ENCODE data around the gene ZNF598. TPM values are rescaled to one million over a fixed set of nuclear protein-coding genes. Genes with fewer than 3 reads are reported as not detected.

The ZNF598 gene
- 44.0 and 45.6 TPM in 2 replicates for total RNA-seq

DNA sequence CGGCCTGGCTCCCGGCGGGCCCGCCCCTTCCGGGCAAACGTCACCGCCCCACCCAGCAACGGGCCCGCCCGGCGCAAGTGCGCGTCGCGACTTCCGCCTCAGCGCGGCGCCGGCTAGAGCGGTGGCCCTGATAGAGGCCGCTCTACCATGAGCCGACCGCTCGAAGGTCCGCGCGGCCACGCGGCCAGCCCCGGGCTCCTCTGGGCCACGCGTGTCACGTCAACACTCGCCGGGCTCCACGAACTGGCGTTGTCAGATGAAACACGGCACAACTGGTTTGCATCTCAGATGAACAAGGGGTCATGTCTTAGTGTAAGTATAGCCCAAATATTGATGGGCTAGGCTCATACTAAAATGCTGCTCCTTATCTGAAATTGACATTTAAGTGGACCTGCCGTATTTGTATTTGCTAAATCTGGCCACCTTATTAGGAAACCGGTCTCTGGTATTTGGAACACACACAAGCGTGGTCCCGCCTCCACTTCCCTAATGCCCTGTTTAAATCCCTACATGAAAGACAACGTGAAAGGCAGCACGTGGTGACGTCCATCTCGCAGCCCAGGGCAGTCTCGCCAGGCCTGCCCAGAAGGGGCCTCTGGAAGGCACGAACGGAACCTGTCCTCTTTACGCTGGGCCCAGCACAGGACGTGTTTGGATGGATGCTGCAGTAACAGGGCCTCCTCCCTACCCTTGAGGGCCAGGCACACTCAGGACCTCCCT, at the start of gene ZNF598:
Gene ZNF598, minus strand, starts transcription at position 31 of the 720 bp plus-strand sequence.

DNA sequence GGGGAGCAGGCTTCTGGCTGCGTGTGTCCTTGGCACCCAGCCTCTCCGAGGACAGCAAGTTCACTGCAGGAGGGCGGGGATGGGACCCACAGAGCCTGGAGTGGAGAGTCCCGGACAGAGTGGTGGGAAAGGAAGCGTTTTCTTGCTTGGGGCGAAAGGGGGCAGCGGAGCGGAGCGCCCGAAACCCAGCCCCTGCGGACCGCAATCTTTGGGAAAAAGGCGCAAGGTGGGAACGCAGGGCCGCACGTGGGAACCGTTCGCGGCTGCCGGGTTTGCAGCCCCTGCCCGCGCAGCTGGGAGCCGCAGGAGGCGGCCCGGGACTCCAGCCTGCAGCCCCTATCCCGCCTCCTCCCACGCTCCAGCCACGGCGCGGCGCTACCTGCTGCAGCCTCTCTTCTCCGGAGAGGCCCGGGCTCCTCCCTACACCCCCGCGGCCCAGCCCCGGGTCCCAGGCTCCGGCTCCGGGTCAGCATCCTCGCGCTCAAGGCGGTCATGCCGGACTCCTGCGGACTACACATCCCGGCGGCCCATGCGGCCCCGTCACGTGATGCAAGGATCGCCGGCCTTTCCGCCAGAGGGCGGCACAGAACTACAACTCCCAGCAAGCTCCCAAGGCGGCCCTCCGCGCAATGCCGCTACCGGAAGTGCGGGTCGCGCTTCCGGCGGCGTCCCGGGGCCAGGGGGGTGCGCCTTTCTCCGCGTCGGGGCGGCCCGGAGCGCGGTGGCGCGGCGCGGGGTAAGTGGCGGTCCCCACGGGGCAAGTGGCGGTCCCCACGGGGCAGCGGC, 37.9 kb upstream of the ZNF598 start, which contains the start of the genes NTHL1 and TSC2:
Gene NTHL1, minus strand, starts transcription at position 505 of the 786 bp plus-strand sequence. Its CDS starts 11 bp downstream, at position 494.
Gene TSC2, plus strand, starts transcription at position 656 of the 786 bp plus-strand sequence. CDS start 631 bp downstream, outside the sequence.

DNA sequence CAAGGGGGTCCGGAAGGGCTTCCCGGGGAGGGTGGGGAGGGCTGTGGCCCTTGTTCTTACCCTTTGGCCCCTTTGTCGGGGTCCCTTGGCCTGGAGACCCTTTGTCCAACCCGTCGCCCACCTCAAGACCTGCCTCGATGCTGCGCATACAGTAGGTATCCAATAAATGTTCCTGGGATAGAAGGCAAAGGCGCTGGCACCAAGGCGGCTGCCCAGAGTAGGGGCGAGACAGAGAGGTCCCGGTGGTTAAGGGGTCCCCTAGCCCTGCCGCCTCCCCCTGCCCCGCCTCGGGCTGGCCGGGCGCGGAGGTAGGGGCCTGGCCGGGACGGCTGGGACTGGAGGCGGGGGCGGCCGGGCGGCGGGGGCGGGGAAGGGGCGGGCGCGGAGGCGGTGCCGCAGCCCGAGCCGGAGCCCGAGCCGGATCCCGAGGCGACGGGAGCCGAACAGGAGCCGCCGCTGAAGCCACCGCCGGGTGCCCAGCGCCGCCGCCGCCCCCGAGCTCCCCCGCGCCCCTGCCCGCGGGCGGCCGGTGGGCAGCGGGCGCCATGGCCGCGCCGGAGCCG, 16.9 kb upstream of the ZNF598 start, which contains the start of gene NHERF2:
Gene NHERF2, plus strand, starts transcription at position 442 of the 563 bp plus-strand sequence. Its CDS starts 104 bp downstream, at position 546.

DNA sequence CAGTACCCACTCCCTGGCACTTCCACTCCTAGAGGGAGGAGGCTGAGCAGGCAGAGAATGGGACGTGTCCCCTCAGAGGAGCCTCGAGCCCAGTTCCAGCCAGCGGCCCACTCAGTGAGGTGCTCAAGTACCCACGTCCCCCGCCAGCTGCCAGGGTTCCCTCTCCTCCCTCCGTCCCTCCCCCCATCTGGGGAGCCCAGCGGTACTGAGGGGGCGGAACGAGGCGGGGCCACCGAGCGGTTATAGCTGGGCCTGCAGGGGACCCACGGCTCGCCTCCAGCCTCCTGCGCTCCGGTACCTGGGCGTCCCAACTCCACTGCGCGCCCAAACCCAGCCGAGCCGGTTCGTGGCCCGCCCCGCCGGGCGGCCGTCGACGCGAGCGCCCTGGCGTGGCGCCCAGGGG, 9.9 kb upstream of the ZNF598 start, which contains the start of gene NPW:
Gene NPW, plus strand, starts transcription at position 268 of the 403 bp plus-strand sequence.

DNA sequence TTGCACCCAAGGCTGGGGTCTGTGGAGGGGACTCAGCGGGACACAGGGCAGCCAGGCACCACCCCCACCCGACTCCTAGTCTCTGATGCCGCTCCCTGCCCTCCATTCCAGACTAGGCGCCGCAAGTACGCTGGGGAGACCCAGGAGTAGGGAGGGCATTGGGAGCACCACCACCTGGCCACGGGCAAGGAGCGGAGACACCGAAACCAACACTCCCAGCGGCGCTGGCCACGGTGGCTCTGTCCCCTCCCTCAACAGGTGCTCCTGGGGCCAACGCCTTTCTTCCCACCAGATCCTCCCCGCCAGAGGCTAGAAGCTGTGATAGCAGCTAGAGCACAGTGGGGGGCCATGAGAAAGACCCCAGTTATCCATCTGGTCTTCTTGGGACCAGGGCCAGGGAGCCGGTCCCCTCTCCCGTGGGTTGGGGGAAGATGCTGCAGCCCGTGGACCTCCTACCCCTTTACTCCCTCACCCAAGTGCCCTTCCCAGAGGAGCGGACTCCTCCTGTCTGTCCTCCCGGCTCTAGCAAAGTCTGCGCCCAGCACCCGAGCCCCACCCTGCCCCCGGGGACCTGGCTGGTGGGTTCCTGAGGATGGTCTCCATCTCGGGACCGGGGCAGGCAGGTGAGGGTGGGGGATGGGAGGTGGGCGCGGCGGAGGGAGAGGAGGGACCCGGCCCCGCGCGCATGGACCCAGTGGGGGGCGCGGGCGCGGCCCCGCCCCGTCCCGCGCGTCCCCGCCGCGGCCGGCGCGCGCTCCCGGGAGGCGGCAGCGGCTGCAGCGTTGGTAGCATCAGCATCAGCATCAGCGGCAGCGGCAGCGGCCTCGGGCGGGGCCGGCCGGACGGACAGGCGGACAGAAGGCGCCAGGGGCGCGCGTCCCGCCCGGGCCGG, 20.2 kb downstream of the ZNF598 start, which contains the start of gene SYNGR3:
Gene SYNGR3, plus strand, starts transcription at position 762 of the 892 bp plus-strand sequence. CDS start 133 bp downstream, outside the sequence.

DNA sequence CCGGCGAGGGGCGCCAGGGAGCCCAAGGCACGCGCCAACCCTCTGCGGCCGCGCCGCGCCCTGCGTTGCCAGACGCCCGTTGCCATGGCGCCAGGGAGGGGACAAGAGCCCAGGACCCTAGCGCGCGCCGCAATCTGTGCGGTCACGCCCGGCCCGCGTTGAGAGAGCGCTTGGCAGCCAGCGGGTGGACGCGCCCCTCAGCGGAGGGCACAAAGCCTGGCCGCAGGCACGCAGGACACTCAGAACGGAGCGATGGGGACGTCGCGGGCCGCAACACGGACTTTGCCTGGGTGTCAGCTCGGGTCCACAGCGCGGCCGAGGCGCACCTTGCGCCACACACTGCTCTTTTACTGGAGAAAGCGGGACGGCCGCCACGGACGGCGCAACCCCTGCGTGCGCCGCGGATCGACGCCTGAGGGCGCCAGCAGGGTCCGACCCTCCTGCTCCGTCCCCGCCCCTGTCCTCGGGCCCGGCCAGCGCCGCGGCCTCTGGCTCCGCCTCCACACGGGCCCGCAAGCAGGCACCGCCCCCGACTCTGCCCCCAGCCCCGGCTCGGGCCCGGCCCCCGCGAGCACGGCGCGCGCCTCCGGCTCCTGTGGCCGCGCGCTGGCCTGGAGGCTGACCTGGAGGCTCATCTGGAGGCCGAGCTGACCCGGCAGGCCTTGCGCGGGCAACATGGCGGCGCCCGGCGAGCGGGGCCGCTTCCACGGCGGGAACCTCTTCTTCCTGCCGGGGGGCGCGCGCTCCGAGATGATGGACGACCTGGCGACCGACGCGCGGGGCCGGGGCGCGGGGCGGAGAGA, 25.9 kb downstream of the ZNF598 start, which contains the start of gene GFER:
Gene GFER, plus strand, starts transcription at position 650 of the 803 bp plus-strand sequence. Its CDS starts 26 bp downstream, at position 676.

DNA sequence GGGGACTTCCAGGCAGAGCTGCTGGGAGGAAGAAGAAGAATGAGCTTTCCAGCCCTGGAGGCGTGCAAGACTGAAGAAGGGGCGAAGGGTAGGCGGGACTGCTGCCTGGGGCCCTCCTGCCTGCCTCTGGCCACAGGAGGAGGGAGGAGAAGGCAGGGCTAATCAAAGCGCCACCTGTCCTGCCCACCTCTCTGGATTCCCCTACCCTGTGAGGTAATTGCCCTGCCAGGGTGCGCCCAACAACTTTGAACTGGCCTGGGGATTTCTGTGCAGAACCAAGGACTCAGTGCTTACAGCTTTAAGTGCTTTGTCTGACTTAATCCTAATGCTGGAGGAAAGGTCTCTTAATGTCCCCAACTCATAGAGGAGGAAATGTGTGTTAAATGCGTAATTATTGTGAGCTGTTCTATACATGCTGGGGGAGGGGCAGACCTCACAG, 28.2 kb downstream of the ZNF598 start, which contains the start of gene NOXO1:
Gene NOXO1, minus strand, starts transcription at position 72 of the 439 bp plus-strand sequence. CDS start 290 bp downstream, outside the sequence.

DNA sequence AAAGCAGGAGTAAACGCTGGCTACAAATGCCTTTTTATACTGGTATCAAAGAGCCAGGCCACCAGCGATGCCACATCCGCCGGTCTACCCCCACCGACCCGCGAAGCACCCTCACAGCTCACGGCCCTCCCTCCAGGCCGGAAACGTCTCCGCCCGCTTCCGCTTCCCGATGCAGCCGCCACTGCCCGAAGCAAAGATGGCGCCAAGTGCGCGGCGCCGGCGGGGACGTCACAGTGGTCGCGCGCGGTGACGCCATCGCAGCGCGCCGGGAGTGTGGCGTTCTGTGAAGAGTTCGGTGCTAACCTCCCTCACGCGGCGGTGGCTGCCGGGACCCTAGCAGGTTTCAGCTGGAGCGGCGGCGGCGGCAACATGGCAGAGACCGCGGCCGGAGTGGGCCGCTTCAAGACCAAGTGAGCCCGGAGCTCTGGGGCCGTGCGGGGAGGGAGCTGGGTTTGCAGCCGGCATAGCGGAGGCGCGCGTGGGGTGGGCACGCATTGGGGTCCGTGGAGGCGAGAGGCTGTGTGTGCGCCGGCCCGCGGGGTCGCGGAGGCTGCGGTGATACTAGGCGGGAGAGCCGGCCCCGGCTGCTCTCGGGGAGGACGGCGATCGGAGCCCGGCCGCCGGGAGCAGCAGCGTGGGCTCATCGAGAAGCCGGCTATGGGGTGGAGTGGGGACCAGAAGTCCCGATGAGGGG, 37.7 kb downstream of the ZNF598 start, which contains the start of gene TBL3:
Gene TBL3, plus strand, starts transcription at position 258 of the 694 bp plus-strand sequence. Its CDS starts 112 bp downstream, at position 370.

DNA sequence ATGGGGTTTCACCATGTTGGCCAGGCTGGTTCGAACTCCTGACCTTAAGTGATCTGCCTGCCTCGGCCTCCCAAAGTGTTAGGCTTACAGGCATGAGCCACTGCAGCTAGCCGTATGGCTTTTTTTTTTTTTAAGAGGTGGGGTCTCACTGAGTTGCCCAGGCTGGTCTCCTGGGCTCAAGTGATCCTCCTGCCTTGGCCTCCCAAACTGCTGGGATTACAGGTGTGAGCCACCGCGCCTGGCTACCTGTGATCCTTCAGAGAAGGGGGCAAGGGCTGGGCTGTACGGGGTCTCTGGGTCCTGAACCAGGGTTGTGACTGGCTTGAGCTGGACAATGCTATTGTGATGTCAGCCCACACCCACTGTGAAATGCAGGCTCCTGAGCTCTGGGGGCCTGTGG, 43.2 kb downstream of the ZNF598 start, which contains the start of gene RNF151:
Gene RNF151, plus strand, starts transcription at position 397 of the 400 bp plus-strand sequence. CDS start 26 bp downstream, outside the sequence.

DNA sequence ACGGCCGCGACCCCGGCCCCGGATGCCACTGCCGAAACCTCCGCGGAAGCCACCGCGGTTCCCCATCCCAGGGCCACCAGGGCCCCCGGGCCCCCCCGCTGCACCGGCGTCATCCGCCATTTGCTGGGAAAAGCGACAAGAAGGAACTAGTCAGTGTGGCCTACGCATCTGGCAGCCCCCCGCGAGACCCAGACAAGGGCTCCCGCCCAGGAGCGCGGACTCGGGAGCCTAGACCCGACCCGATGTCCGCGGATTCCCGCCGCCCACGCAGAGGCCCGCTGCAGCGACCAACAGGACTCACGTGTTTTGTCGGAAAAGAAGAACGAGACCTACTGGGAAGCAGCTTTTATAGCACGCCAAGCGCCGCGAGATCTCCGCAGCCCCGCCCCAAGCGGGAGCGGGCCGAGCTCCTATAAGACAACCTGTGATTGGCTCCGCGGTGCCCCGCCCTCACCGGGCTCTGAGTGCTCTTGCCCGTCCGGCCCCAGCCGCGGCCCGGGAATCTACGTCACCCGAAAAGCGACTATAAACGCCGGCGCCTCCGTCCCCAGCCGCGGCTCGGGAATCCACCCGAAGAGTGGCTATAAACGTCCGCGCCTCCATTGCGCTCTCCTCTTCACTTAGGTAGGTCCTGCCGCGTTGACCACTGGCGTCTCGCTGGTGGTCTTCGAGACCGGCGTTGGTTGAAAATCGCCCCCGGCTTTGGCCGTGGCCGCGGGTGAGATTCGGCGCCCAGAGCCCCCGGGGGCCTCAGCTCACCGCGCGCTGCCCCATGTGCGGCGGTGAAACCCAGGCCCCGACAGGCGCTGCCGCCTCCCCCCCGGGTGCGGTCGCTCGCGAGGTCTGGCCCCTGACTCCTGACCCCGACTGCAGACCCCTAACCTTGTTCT, 44.9 kb downstream of the ZNF598 start, which contains the start of gene RPS2:
Gene RPS2, minus strand, starts transcription at position 321 of the 890 bp plus-strand sequence. Its CDS starts 201 bp downstream, at position 120.

DNA sequence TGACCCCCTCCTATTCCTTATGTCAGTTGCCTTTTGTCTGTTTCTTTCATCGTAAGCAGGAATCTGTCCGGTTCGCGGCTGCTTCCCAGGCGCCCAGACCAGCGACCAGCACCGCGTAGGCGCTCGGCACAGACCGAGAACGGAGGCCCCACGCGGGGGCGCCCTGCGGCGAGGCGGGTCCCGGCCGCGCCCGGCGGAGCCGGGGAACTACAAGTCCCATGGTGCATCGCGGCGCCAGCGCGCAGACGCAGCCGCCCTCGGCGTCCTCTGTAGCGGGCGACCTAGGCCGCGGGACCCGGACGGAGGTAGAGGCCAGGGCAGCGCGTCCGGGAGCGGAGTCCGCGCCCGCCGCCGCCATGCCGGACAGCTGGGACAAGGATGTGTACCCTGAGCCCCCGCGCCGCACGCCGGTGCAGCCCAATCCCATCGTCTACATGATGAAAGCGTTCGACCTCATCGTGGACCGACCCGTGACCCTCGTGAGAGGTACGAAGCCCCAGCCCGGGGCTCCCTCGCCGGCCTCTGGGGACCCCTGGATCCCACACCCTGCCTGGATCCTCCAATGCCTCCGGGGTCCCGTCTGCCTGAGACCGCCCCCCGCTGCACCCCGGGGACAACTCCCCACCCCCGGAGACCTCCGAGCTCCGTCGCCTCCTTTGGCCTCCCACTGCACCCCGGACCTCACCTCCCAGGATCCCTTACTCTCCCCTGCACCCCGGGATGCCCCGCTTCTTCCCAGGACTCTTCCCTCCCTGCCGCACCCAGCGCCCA, 50.2 kb downstream of the ZNF598 start, which contains the start of gene NDUFB10:
Gene NDUFB10, plus strand, starts transcription at position 270 of the 771 bp plus-strand sequence. Its CDS starts 87 bp downstream, at position 357.

Other genes starting within 250 kb of the ZNF598 start
- gene NME3, start 238.3 kb downstream of the ZNF598 start, total RNA-seq = 73.6 and 90.8 TPM in 2 replicates
- 2.4 and 2.5 TPM in 2 replicates for gene EME2, start 237.0 kb downstream of the ZNF598 start, total RNA-seq
- gene MRPS34, start 236.7 kb downstream of the ZNF598 start, total RNA-seq = 155 TPM in 2 replicates
- gene SPSB3, start 227.2 kb downstream of the ZNF598 start, total RNA-seq = 31.8 and 35.5 TPM in 2 replicates
- gene NUBP2, start 226.9 kb downstream of the ZNF598 start, total RNA-seq = 111 and 116 TPM in 2 replicates
- gene IGFALS, start 216.1 kb downstream of the ZNF598 start, total RNA-seq = 0.30 TPM in 1 of 2 replicates, not detected in the other
- gene HAGH, start 183.0 kb downstream of the ZNF598 start, total RNA-seq = 62.4 and 71.3 TPM in 2 replicates
- 33.6 and 52.6 TPM in 2 replicates for gene FAHD1, start 182.6 kb downstream of the ZNF598 start, total RNA-seq
- 0.30 TPM in 1 of 2 replicates, not detected in the other for gene MEIOB, start 137.7 kb downstream of the ZNF598 start, total RNA-seq
- not detected in 2 replicates for gene HS3ST6, start 91.4 kb downstream of the ZNF598 start, total RNA-seq
- 9.8 and 12.0 TPM in 2 replicates for gene MSRB1, start 66.6 kb downstream of the ZNF598 start, total RNA-seq
- gene RPL3L, start 55.1 kb downstream of the ZNF598 start, total RNA-seq = not detected in 2 replicates
- gene NDUFB10, start 50.3 kb downstream of the ZNF598 start, total RNA-seq = 323 and 367 TPM in 2 replicates
- gene RPS2, start 45.0 kb downstream of the ZNF598 start, total RNA-seq = 4,271 and 4,630 TPM in 2 replicates
- gene RNF151, start 43.0 kb downstream of the ZNF598 start, total RNA-seq = not detected in 2 replicates
- 94.1 and 97.0 TPM in 2 replicates for gene TBL3, start 37.8 kb downstream of the ZNF598 start, total RNA-seq
- not detected in 2 replicates for gene NOXO1, start 28.4 kb downstream of the ZNF598 start, total RNA-seq
- 21.1 and 43.7 TPM in 2 replicates for gene GFER, start 25.6 kb downstream of the ZNF598 start, total RNA-seq
- gene SYNGR3, start 19.9 kb downstream of the ZNF598 start, total RNA-seq = 4.2 and 8.4 TPM in 2 replicates
- gene NPW, start 10.0 kb upstream of the ZNF598 start, total RNA-seq = 1.6 and 1.8 TPM in 2 replicates
- gene NHERF2, start 17.1 kb upstream of the ZNF598 start, total RNA-seq = 47.4 and 58.7 TPM in 2 replicates
- 49.2 and 53.0 TPM in 2 replicates for gene NTHL1, start 38.0 kb upstream of the ZNF598 start, total RNA-seq
- 36.0 and 55.9 TPM in 2 replicates for gene TSC2, start 38.2 kb upstream of the ZNF598 start, total RNA-seq
- 74.8 and 88.1 TPM in 2 replicates for gene PKD1, start 126.1 kb upstream of the ZNF598 start, total RNA-seq
- gene RAB26, start 138.8 kb upstream of the ZNF598 start, total RNA-seq = 1.5 and 3.3 TPM in 2 replicates
- gene TRAF7, start 146.0 kb upstream of the ZNF598 start, total RNA-seq = 54.0 and 62.0 TPM in 2 replicates
- gene CASKIN1, start 186.8 kb upstream of the ZNF598 start, total RNA-seq = under 0.01 TPM in 1 of 2 replicates, not detected in the other
- gene MLST8, start 195.6 kb upstream of the ZNF598 start, total RNA-seq = 80.4 and 86.6 TPM in 2 replicates
- gene BRICD5, start 201.0 kb upstream of the ZNF598 start, total RNA-seq = 1.3 and 2.7 TPM in 2 replicates
- 24.5 and 27.1 TPM in 2 replicates for gene PGP, start 205.0 kb upstream of the ZNF598 start, total RNA-seq
- gene E4F1, start 213.8 kb upstream of the ZNF598 start, total RNA-seq = 22.9 and 25.2 TPM in 2 replicates
- 0.15 and 1.0 TPM in 2 replicates for gene DNASE1L2, start 226.6 kb upstream of the ZNF598 start, total RNA-seq
- 54.3 and 66.3 TPM in 2 replicates for gene ECI1, start 241.8 kb upstream of the ZNF598 start, total RNA-seq

Measured in bronchus fibroblast of lung (primary cell).